ENCODE results near the gene DPP6. TPM values are rescaled to one million over a fixed set of nuclear protein-coding genes. Genes with fewer than 3 reads are reported as not detected.

DPP6 gene
- total and polyA plus RNA-seq, 2 experiments from 2014 or later = 0.21 TPM; not detected in 1

DNA sequence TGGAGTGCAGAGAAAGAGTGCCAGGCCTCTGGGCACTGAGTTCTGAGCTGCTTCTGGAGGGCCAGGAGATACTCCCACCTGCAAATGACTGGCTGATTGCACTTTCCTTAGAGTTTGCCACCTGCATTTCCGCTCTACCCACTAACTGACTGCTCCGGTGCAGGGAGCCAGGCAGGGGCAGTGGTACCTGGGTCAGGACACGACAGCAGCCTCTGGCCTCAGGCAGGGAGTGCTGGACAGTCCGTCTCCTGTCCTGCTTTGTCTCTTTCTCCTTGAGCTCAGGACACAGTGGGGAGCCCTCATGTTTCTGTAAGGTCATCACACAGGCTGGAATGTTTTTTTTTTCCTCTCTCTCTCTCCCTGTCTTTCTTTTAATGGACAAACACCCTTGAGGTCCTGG lies 252.0 kb downstream of the DPP6 start:
- Histone ChIP-seq H3K27me3 (peaks cover 38% of the 10 kb centered on the region), H3K4me3 (no peak overlapping the region), H3K27ac (no peak overlapping the region), H3K9me3 (ENCODE audit: low read depth) (no peaks in the 10 kb centered on the region), H3K4me1 (ENCODE audit: low read depth) (no peaks in the 10 kb centered on the region), H3K36me3 (no peaks in the 10 kb centered on the region)
- no peak for DNase-seq (ENCODE audit: low read depth in 1 of 2, low spot score in 1 of 2)
- TF ChIP-seq, protein P1, sequence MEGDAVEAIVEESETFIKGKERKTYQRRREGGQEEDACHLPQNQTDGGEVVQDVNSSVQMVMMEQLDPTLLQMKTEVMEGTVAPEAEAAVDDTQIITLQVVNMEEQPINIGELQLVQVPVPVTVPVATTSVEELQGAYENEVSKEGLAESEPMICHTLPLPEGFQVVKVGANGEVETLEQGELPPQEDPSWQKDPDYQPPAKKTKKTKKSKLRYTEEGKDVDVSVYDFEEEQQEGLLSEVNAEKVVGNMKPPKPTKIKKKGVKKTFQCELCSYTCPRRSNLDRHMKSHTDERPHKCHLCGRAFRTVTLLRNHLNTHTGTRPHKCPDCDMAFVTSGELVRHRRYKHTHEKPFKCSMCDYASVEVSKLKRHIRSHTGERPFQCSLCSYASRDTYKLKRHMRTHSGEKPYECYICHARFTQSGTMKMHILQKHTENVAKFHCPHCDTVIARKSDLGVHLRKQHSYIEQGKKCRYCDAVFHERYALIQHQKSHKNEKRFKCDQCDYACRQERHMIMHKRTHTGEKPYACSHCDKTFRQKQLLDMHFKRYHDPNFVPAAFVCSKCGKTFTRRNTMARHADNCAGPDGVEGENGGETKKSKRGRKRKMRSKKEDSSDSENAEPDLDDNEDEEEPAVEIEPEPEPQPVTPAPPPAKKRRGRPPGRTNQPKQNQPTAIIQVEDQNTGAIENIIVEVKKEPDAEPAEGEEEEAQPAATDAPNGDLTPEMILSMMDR (IDR thresholded peaks at IDR 0.05; ENCODE audit: low read depth, low read length) = no peak

DNA sequence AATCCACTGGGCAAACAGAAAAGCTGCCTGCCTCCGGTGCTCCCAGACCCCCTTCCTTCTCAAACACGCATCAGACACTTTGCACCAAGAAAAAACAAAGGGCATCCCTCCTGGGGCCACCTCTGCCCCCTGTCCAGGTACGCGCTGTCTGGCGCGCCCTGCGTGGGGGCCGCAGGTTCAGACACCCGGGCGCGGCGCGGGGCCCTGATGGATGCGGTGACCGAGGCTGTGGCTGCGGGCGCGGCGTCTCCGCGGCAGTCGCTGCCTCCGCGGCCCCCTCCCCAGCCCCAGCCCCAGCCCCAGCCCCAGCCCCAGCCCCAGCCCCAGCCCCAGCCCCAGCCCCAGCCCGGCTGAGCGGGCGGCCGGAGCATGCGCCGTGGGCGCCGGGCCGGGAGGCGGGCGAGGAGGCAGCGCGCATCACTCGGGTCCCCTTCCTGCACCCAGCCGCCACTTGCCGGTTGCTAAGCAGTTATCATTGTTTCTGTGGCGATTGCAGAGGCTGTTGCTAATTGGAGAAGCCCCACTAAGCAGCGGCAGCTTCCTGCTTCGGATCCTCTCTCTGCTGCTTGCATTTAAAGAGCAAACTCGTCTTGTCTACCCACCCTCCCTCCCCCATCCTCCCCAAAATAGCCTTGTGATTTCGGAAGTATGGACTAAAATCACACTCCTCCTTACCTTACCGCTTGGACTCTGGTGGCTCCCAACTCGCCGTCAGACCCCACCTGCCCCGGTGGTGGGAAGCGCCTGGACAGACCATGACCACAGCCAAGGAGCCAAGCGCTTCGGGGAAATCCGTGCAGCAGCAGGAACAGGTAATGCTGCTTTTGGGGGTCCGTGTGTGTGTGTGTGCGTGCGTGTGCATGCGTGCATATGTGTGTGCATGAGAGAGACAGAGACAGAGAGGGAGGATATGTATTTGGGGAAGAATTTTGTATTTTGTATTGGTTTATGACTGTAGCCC lies 252.8 kb downstream of the DPP6 start:
- TF ChIP-seq, protein P1 (IDR thresholded peaks at IDR 0.05; ENCODE audit: low read depth, low read length) = no peak
- no peak overlapping the region for H3K27ac ChIP-seq
- H3K9me3 ChIP-seq (ENCODE audit: low read depth) = no peaks in the 10 kb centered on the region
- H3K4me1 ChIP-seq (ENCODE audit: low read depth) = no peaks in the 10 kb centered on the region
- peak in 1 of 2 donors; percentile 52 for DNase-seq (ENCODE audit: low read depth in 1 of 2, low spot score in 1 of 2)
- peaks cover 38% of the 10 kb centered on the region for H3K27me3 ChIP-seq
- H3K4me3 ChIP-seq = no peak overlapping the region
- no peaks in the 10 kb centered on the region for H3K36me3 ChIP-seq

DNA sequence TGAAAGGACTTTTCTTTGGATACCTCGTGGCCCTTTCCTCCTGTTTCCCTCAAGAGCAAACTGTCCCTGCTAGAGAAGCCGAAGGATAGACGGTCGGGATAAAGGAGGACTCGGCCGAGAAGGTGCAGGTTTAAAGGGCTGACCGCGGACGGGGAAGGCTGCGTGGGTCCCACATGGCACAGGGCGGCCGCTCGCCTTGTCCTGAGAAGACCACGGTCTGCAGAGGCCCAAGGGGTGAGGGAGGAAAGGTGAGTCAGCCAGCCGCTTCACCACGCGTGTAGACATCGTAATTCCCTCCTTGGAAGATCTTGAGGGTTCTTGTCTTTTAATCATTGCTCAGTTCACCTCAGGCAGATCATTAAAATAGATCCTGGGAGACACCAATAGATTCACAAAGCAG lies 253.8 kb downstream of the DPP6 start:
- Histone ChIP-seq H3K4me3 (no peak overlapping the region), H3K27ac (no peak overlapping the region), H3K36me3 (no peaks in the 10 kb centered on the region), H3K4me1 (ENCODE audit: low read depth) (no peaks in the 10 kb centered on the region), H3K27me3 (peaks cover 38% of the 10 kb centered on the region), H3K9me3 (ENCODE audit: low read depth) (no peaks in the 10 kb centered on the region)
- TF ChIP-seq, protein P1 (IDR thresholded peaks at IDR 0.05; ENCODE audit: low read depth, low read length) = no peak
- no peak for DNase-seq (ENCODE audit: low read depth in 1 of 2, low spot score in 1 of 2)

DNA sequence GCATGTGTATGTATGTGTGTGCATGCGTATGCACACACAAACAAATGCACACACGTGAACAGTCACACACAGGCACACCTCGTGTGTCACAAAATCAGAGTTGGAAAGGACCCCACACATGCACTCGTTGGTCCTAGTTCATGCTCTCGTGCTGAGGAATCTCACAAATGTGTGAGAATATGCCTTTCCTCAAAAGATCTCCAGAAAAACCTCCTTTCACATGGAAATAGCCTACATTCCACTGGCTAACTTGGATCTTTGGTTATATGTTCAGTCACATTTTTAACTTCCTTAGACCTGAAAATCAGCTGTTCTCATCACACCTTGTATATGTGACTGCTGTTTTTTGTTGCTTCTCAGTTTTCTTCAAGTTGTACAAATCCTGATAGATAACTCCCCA lies 256.7 kb downstream of the DPP6 start:
- H3K36me3 ChIP-seq = no peaks in the 10 kb centered on the region
- TF ChIP-seq, protein P1 (IDR thresholded peaks at IDR 0.05; ENCODE audit: low read depth, low read length) = no peak
- DNase-seq (ENCODE audit: low read depth in 1 of 2, low spot score in 1 of 2) = no peak
- H3K9me3 ChIP-seq (ENCODE audit: low read depth) = no peaks in the 10 kb centered on the region
- no peaks in the 10 kb centered on the region for H3K4me1 ChIP-seq (ENCODE audit: low read depth)
- H3K27ac ChIP-seq = no peak overlapping the region
- H3K27me3 ChIP-seq = peaks cover 35% of the 10 kb centered on the region
- H3K4me3 ChIP-seq = no peak overlapping the region

DNA sequence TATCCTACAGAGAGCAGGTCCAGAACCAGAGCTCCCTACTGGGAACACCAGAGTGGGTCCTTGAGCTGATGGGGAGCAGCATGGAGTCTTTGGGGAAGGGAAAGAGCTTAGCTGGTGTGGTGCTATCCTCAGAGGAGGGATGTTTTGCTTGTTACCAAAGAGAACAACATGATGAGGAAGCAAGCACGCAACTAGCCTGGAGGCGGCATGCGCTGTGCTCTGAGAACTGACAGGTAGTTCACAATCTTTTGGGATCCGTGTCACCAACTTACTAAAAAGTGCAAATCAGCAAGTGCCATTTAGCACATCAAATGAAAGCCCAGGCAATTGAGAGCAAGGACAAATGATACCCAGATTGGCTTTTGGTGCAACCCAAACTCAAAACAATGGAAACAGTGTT lies 257.9 kb downstream of the DPP6 start:
- Histone ChIP-seq H3K27me3 (peaks cover 23% of the 10 kb centered on the region), H3K27ac (no peak overlapping the region), H3K4me3 (no peak overlapping the region), H3K4me1 (ENCODE audit: low read depth) (no peaks in the 10 kb centered on the region), H3K9me3 (ENCODE audit: low read depth) (no peaks in the 10 kb centered on the region), H3K36me3 (no peaks in the 10 kb centered on the region)
- TF ChIP-seq, protein P1 (IDR thresholded peaks at IDR 0.05; ENCODE audit: low read depth, low read length) = no peak
- DNase-seq (ENCODE audit: low read depth in 1 of 2, low spot score in 1 of 2) = no peak

Data from cardiac muscle cell (in vitro differentiated cells and primary cell).